Adrenal gland (tissue), 12 donors: ENCODE data around the gene PPCS. TPM values are rescaled to one million over a fixed set of nuclear protein-coding genes. Genes with fewer than 3 reads are reported as not detected.

Experiments used
- DNase-seq, 7 donors: peaks; one replicate each; pipeline ENCODE4 v3.0.0-alpha.2; 2019 to 2020
- H3K27ac ChIP-seq, 5 donors: fragments of 200-600 bp; sonication (generic) in 4 of 5; 1 replicate in 3 of 5; 2 replicates in 2 of 5; pipeline versions ENCODE4 v1.5.1 to v1.8.0; 2016 to 2020; ENCODE audit warnings: mild to moderate bottlenecking in 1 of 5
- H3K27me3 ChIP-seq: fragments of 200-600 bp; 2 replicates; pipeline ENCODE4 v1.8.0; 2021
- H3K36me3 ChIP-seq, 2 donors: fragments of 200-600 bp; replicated peaks in 1 of 2; 1 replicate in 1 of 2; 2 replicates in 1 of 2; pipeline versions ENCODE4 v1.5.1 to v1.8.0; 2018 to 2022
- H3K4me1 ChIP-seq, 2 donors: fragments of 200-600 bp; replicated peaks in 1 of 2; 1 replicate in 1 of 2; 2 replicates in 1 of 2; pipeline versions ENCODE4 v1.5.1 to v1.8.0; 2018 to 2021
- H3K4me3 ChIP-seq, 4 donors: fragments of 200-600 bp; sonication (generic) in 3 of 4; one replicate each; pipeline ENCODE4 v1.5.1; 2016 to 2018
- H3K9me3 ChIP-seq, 3 donors: fragments of 200-600 bp; sonication (generic) in 1 of 3; replicated peaks in 1 of 3; 1 replicate in 2 of 3; 2 replicates in 1 of 3; pipeline versions ENCODE4 v1.5.1 to v1.8.0; 2016 to 2021
- CTCF ChIP-seq, 6 experiments: fragments of 450-650 bp in 4 of 6; fragments of 200-600 bp in 2 of 6; sonication (generic) in 1 of 6; IDR thresholded peaks; 1 replicate in 5 of 6; 2 replicates in 1 of 6; pipeline versions ENCODE4 v1.5.1 to v1.8.0; 2016 to 2021; ENCODE audit warnings: antibody characterized with exemption in 6 of 6, mild to moderate bottlenecking in 2 of 6, moderate library complexity in 1 of 6
- POLR2A ChIP-seq, 2 donors: fragments of 450-650 bp; IDR thresholded peaks; one replicate each; pipeline ENCODE4 v1.6.1; 2017; ENCODE audit warnings: antibody characterized with exemption in 2 of 2, mild to moderate bottlenecking in 2 of 2, moderate library complexity in 1 of 2
- WGBS, 4 donors: extraction: QIAGEN DNeasy Blood & Tissue Kit in 2 of 4; methylation state at CpG; one replicate each; pipeline versions ENCODE4 v1.1.5 to v1.1.7; 2013 to 2017; 5-methylcytosine and 5-hydroxymethylcytosine counted together
- intact Hi-C, 2 donors: fragments of 100-400 bp; cut with DNase I; formaldehyde crosslinking; loops; one replicate each; pipeline versions ENCODE4 v1.14.1 to v1.15.0; 2022 to 2023
- polyA plus RNA-seq, 3 donors: library from polyadenylated mRNA; stranded (reverse); fragments of 200-250 nt in 2 of 3; fragments of 350-450 nt in 1 of 3; fragmentation: Illumina TruSeq in 1 of 3; extraction: RNeasy Lipid Tissue Mini Kit (QIAGEN cat#74804) in 1 of 3; gene quantifications; one replicate each; pipeline ENCODE4 v1.2.3, GENCODE V29; 2013 to 2014
- total RNA-seq, 9 donors: library from RNA; depleted of rRNA in 4 of 9; stranded (reverse); fragments of >200 nt in 4 of 9; fragments of 120-200 nt in 1 of 9; fragmentation: NEBNext Ultra II Directional in 1 of 9; extraction: Animal tissue kit (Norgen Biotek cat#: 25700) in 1 of 9; gene quantifications; one replicate each; pipeline versions ENCODE4 v1.1.0 to v1.2.4, GENCODE V29; 2013 to 2023
- donor health status: healthy with polysubstance abuse.
- donor health status: Bipolar disorder and iron deficiency.
- donor health status: DM: yes; HTN: yes; CAD: no.
- donor health status: DM: no; HTN: no; CAD: no.
- donor health status: DM: no; HTN: no; CAD: no.
- donor health status: DM: yes; HTN: yes; CAD: no.

PPCS gene
- total and polyA plus RNA-seq, 12 donors: 48.7 to 191 (median 89.8) TPM

- Histone ChIP-seq H3K27me3 (no peaks in the 10 kb centered on the region), H3K4me1 (no peaks in the 10 kb centered on the region), H3K9me3 (no peaks in the 10 kb centered on the region), H3K4me3 (no peak overlapping the region), H3K36me3 (no peaks in the 10 kb centered on the region), H3K27ac (no peak overlapping the region)
- no peak for DNase-seq
- no peak for TF ChIP-seq CTCF (IDR thresholded peaks at IDR 0.05)
- TF ChIP-seq POLR2A (IDR thresholded peaks at IDR 0.05): no peak
- 91 to 95% (median 94%) methylated on average over 4 of the region's 4 CpGs for WGBS, 4 donors
- intact Hi-C loops: no loop called here
These were observed 23.6 kb upstream of the PPCS start for GRCh38 chr1:42432714-42433113.

GRCh38 chr1:42433369-42433768 is 23.0 kb upstream of the PPCS start:
- Histone ChIP-seq H3K27me3 (no peaks in the 10 kb centered on the region), H3K9me3 (no peaks in the 10 kb centered on the region), H3K27ac (no peak overlapping the region), H3K36me3 (no peaks in the 10 kb centered on the region), H3K4me1 (no peaks in the 10 kb centered on the region), H3K4me3 (no peak overlapping the region)
- TF ChIP-seq POLR2A (IDR thresholded peaks at IDR 0.05) (no peak), CTCF (IDR thresholded peaks at IDR 0.05) (no peak)
- DNase-seq: no peak
- 90 to 96% (median 93%) methylated on average over 6 of the region's 6 CpGs for WGBS, 4 donors
- intact Hi-C loops: no loop called here

GRCh38 chr1:42434340-42434739 is 22.0 kb upstream of the PPCS start:
- Histone ChIP-seq H3K4me3 (no peak overlapping the region), H3K27me3 (no peaks in the 10 kb centered on the region), H3K4me1 (no peaks in the 10 kb centered on the region), H3K9me3 (no peaks in the 10 kb centered on the region), H3K36me3 (no peaks in the 10 kb centered on the region), H3K27ac (no peak overlapping the region)
- intact Hi-C loops: no loop called here
- DNase-seq: no peak
- TF ChIP-seq POLR2A (IDR thresholded peaks at IDR 0.05) (no peak), CTCF (IDR thresholded peaks at IDR 0.05) (no peak)
- WGBS, 4 donors: 83 to 94% (median 92%) methylated on average over 4 of the region's 4 CpGs

- Histone ChIP-seq H3K9me3 (no peaks in the 10 kb centered on the region), H3K27ac (no peak overlapping the region), H3K27me3 (no peaks in the 10 kb centered on the region), H3K4me1 (no peaks in the 10 kb centered on the region), H3K36me3 (no peaks in the 10 kb centered on the region), H3K4me3 (no peak overlapping the region)
- no peak for DNase-seq
- intact Hi-C loops: no loop called here
- WGBS, 4 donors: 26 to 48% (median 37%) methylated on average over 2 of the region's 2 CpGs
- TF ChIP-seq POLR2A (IDR thresholded peaks at IDR 0.05): no peak
- TF ChIP-seq CTCF (IDR thresholded peaks at IDR 0.05): no peak
These were observed 16.4 kb upstream of the PPCS start for GRCh38 chr1:42439940-42440339.
